Endothelial cell of umbilical vein (primary cell): Measurements from ENCODE around the gene TMEM82. TPM values are rescaled to one million over a fixed set of nuclear protein-coding genes. Genes with fewer than 3 reads are reported as not detected.

Source experiments
- BruUV-seq: library from RNA; stranded (reverse); fragments of 400-500 nt; replicated peaks from 2 replicates; lab custom pipeline; 2021; lab: Mats Ljungman, UMichigan
- CTCF ChIA-PET: fragments of 300-600, 350-600 bp; sonication (Branson Sonifier 250); formaldehyde crosslinking; loops from one replicate; lab custom pipeline; 2021; ENCODE audit warnings: antibody characterized with exemption, inconsistent platforms; lab: Charles Lee
- POLR2A ChIA-PET: fragments of 300-600, 350-600 bp; sonication (Branson Sonifier 250); formaldehyde crosslinking; loops from one replicate; lab custom pipeline; 2021; ENCODE audit warnings: antibody characterized with exemption, inconsistent platforms; lab: Charles Lee
- DNase-seq: peaks from one replicate; pipeline ENCODE4 v3.0.0-alpha.2; 2011; ENCODE audit warnings: low read depth, low spot score
- FAIRE-seq: peaks from 2 replicates; lab custom pipeline; 2011; peaks lifted over from hg19 to GRCh38; lab: Jason Lieb, UNC
- H2AFZ ChIP-seq: 2 replicates; pipeline ENCODE4 v1.6.0; 2012; ENCODE audit warnings: low read depth, low read length, control low read depth, inconsistent platforms
- H3K27ac ChIP-seq: 2 replicates; pipeline ENCODE4 v1.5.1; 2011; ENCODE audit warnings: low read depth, mild to moderate bottlenecking, control low read depth, low read length, moderate library complexity; ENCODE audit not compliant: insufficient read depth
- H3K27me3 ChIP-seq, 2 experiments: 2 replicates each; pipeline versions ENCODE4 v1.6.0 to v1.6.1; 2011; ENCODE audit warnings: low read length in 2 of 2, mixed read lengths in 1 of 2; ENCODE audit not compliant: control insufficient read depth in 2 of 2, insufficient read depth in 2 of 2
- H3K36me3 ChIP-seq, 2 experiments: 2 replicates in 1 of 2; 3 replicates in 1 of 2; pipeline ENCODE4 v1.5.1; 2011; ENCODE audit warnings: low read length in 2 of 2, mild to moderate bottlenecking in 1 of 2, moderate library complexity in 1 of 2; ENCODE audit not compliant: control insufficient read depth in 2 of 2, insufficient read depth in 2 of 2; ENCODE audit errors: extremely low read depth in 1 of 2
- H3K4me1 ChIP-seq: 3 replicates; pipeline ENCODE4 v1.5.1; 2011; ENCODE audit warnings: mild to moderate bottlenecking, low read length; ENCODE audit not compliant: control insufficient read depth, insufficient read depth; ENCODE audit errors: extremely low read depth
- H3K4me2 ChIP-seq: 2 replicates; pipeline ENCODE4 v1.6.1; 2011; ENCODE audit warnings: low read length, control low read depth, mixed read lengths; ENCODE audit not compliant: insufficient read depth
- H3K4me3 ChIP-seq, 3 experiments: fragments of 200-600 bp in 1 of 3; sonication (generic), shearing (Covaris generic) in 1 of 3; replicated peaks in 1 of 3; 2 replicates each; pipeline ENCODE4 v1.5.1; 2011 to 2016; ENCODE audit warnings: control low read depth in 3 of 3, low read length in 3 of 3, mild to moderate bottlenecking in 2 of 3, inconsistent platforms in 1 of 3, low read depth in 1 of 3, moderate library complexity in 1 of 3; ENCODE audit not compliant: insufficient read depth in 1 of 3
- H3K79me2 ChIP-seq: 2 replicates; pipeline ENCODE4 v1.6.0; 2012; ENCODE audit warnings: low read length, inconsistent platforms; ENCODE audit not compliant: control insufficient read depth, insufficient read depth
- H3K9ac ChIP-seq: replicated peaks from 2 replicates; pipeline ENCODE3; 2011; ENCODE audit warnings: low read length, control low read depth; ENCODE audit not compliant: insufficient read depth; ENCODE audit errors: extremely low read depth
- H3K9me1 ChIP-seq: replicated peaks from 3 replicates; pipeline ENCODE4 v1.6.0; 2011; ENCODE audit warnings: mild to moderate bottlenecking, low read length; ENCODE audit not compliant: control insufficient read depth, insufficient read depth; ENCODE audit errors: extremely low read depth
- H3K9me3 ChIP-seq: replicated peaks from 2 replicates; pipeline ENCODE4 v1.5.1; 2012; ENCODE audit warnings: low read length, inconsistent platforms; ENCODE audit not compliant: control insufficient read depth, insufficient read depth
- H4K20me1 ChIP-seq: replicated peaks from 2 replicates; pipeline ENCODE3; 2011; ENCODE audit warnings: mild to moderate bottlenecking, low read length; ENCODE audit not compliant: control insufficient read depth, insufficient read depth; ENCODE audit errors: extremely low read depth
- EZH2 ChIP-seq: IDR thresholded peaks from 2 replicates; pipeline ENCODE4 v1.6.1; 2012; ENCODE audit warnings: borderline replicate concordance, low read depth, mild to moderate bottlenecking, moderate library complexity, low read length, inconsistent platforms; ENCODE audit not compliant: severe bottlenecking
- FOS ChIP-seq: IDR thresholded peaks from 2 replicates; pipeline ENCODE4 v1.6.1; 2011; ENCODE audit warnings: mild to moderate bottlenecking, low read length, moderate library complexity, borderline replicate concordance; ENCODE audit not compliant: insufficient read depth
- GATA2 ChIP-seq: IDR thresholded peaks from 2 replicates; pipeline ENCODE4 v1.7.0; 2011; ENCODE audit warnings: low read depth, mild to moderate bottlenecking, moderate library complexity, mixed read lengths, low read length; ENCODE audit not compliant: insufficient read length, insufficient read depth
- JUN ChIP-seq: IDR thresholded peaks from 2 replicates; pipeline ENCODE4 v1.6.1; 2011; ENCODE audit warnings: borderline replicate concordance, low read depth; ENCODE audit not compliant: insufficient read length, insufficient read depth
- MYC ChIP-seq: IDR thresholded peaks from one replicate; pipeline ENCODE4 v1.6.1; 2011; ENCODE audit warnings: mild to moderate bottlenecking, low read depth, low read length
- POLR2A ChIP-seq: IDR thresholded peaks from 2 replicates; pipeline ENCODE4 v1.6.1; 2012; ENCODE audit warnings: low read depth, mild to moderate bottlenecking, control low read depth, low read length
- POLR2AphosphoS5 ChIP-seq: IDR thresholded peaks from 2 replicates; pipeline ENCODE4 v1.6.1; 2012; ENCODE audit warnings: low read depth, mild to moderate bottlenecking, control low read depth, low read length, moderate library complexity; ENCODE audit not compliant: insufficient read depth
- dilution Hi-C: fragments of 300-500 bp; cut with MboI; formaldehyde crosslinking; loops from one replicate; pipeline ENCODE4 v1.15.0; 2019; ENCODE audit warnings: low sequenced_read_pairs; ENCODE audit not compliant: extremely low pct_ligation_motif_present
- intact Hi-C: fragments of 100-400 bp; cut with micrococcal nuclease; formaldehyde crosslinking; loops from one replicate; pipeline ENCODE4 v1.10.0; 2022
- polyA plus RNA-seq, 4 experiments: library from polyadenylated mRNA; depleted of rRNA in 3 of 4; stranded (reverse) in 3 of 4; unstranded in 1 of 4; fragments of >200 nt; gene quantifications; 2 replicates each; pipeline versions ENCODE4 v1.2.1 to v1.2.3, GENCODE V29; 2011 to 2012; ENCODE audit warnings: missing spikeins in 1 of 4
- total RNA-seq: library from RNA; stranded (reverse); gene quantifications from 2 replicates; pipeline ENCODE4 v1.2.3, GENCODE V29; 2021
- TF ChIP-seq, protein P1 (sequence below): IDR thresholded peaks from 2 replicates; pipeline ENCODE4 v1.6.1; 2011; ENCODE audit not compliant: insufficient read depth, insufficient read length
- TF ChIP-seq, protein P2 (sequence below), 2 donors: IDR thresholded peaks; 1 replicate in 1 of 2; 2 replicates in 1 of 2; pipeline ENCODE4 v1.5.1; 2011; ENCODE audit warnings: low read length in 2 of 2, mild to moderate bottlenecking in 2 of 2, moderate library complexity in 2 of 2, control low read depth in 1 of 2, inconsistent platforms in 1 of 2, low read depth in 1 of 2; ENCODE audit not compliant: insufficient read depth in 1 of 2; ENCODE audit errors: extremely low read depth in 1 of 2

The TMEM82 gene
- total and polyA plus RNA-seq, 2 donors (not counting 3 experiments of a cell fraction or from before 2014, with no cell fraction given) = not detected

DNA sequence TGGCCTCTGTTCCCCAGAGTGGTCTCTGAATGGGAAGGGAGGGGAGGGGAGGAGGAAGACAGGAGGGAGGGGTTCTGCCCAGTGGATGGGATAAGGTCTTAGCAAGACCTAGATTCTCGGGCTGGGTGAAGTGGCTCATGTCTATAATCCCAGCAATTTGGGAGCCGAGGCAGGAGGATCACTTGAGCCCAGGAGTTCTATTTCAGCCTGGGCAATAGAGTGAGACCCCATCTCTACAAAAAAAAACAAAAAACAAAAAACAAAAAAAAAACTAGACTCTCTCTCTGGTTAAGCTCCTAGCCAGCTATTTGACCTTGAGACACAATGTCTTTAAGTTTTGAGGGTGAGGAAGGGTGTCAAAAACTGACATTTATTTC lies 53.8 kb downstream of the TMEM82 start:
- Histone ChIP-seq H3K9ac (peak overlapping the region; percentile 45), H3K27me3 (no peaks in the 10 kb centered on the region), H3K4me1 (peaks cover 55% of the 10 kb centered on the region), H2AFZ (no peak overlapping the region), H4K20me1 (no peaks in the 10 kb centered on the region), H3K79me2 (no peaks in the 10 kb centered on the region), H3K4me3 (no peak overlapping the region), H3K9me3 (no peaks in the 10 kb centered on the region), H3K4me2 (peak overlapping the region; percentile 75), H3K9me1 (no peaks in the 10 kb centered on the region), H3K36me3 (no peaks in the 10 kb centered on the region), H3K27ac (peak overlapping the region; percentile 88)
- dilution Hi-C loops = no loop called here
- intact Hi-C loops = loop anchor here (1.0 to 5.0 kb wide), 4 partner anchors 38 to 351 kb away; no protein-coding TSS in a partner anchor
- no peak for FAIRE-seq
- ChIA-PET CTCF (interaction anchor here (0.8 to 3.6 kb wide), 5 partner anchors 20 to 259 kb away, joined by 3 to 28 read pairs (median 3); no protein-coding TSS in a partner anchor), POLR2A (interaction anchor here (0.7 kb wide), 1 partner anchor 107 kb away, joined by 3 read pairs; no protein-coding TSS in a partner anchor)
- DNase-seq = no peak
- BruUV-seq = no TSS peak
- TF ChIP-seq, protein P1, sequence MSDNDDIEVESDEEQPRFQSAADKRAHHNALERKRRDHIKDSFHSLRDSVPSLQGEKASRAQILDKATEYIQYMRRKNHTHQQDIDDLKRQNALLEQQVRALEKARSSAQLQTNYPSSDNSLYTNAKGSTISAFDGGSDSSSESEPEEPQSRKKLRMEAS = no peak
- TF ChIP-seq JUN (no peak), GATA2 (no peak), MYC (no peak), FOS (no peak), POLR2AphosphoS5 (no peak), EZH2 (no peak), POLR2A (no peak)
- TF ChIP-seq, protein P2, sequence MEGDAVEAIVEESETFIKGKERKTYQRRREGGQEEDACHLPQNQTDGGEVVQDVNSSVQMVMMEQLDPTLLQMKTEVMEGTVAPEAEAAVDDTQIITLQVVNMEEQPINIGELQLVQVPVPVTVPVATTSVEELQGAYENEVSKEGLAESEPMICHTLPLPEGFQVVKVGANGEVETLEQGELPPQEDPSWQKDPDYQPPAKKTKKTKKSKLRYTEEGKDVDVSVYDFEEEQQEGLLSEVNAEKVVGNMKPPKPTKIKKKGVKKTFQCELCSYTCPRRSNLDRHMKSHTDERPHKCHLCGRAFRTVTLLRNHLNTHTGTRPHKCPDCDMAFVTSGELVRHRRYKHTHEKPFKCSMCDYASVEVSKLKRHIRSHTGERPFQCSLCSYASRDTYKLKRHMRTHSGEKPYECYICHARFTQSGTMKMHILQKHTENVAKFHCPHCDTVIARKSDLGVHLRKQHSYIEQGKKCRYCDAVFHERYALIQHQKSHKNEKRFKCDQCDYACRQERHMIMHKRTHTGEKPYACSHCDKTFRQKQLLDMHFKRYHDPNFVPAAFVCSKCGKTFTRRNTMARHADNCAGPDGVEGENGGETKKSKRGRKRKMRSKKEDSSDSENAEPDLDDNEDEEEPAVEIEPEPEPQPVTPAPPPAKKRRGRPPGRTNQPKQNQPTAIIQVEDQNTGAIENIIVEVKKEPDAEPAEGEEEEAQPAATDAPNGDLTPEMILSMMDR (IDR thresholded peaks at IDR 0.05; ENCODE audit: extremely low read depth in 1 of 2, insufficient read depth in 1 of 2, low read depth in 1 of 2, low read length in 2 of 2) = no peak

Other genes with a start within 250 kb of the TMEM82 start
- gene CASP9, start 218.3 kb upstream of the TMEM82 start, total RNA-seq = 9.0 and 10.5 TPM in 2 replicates
- 12.8 and 14.1 TPM in 2 replicates for gene CASP9, start 218.3 kb upstream of the TMEM82 start, polyA plus RNA-seq
- 21.4 and 23.3 TPM in 2 replicates for gene DNAJC16, start 215.7 kb upstream of the TMEM82 start, total RNA-seq
- gene DNAJC16, start 215.7 kb upstream of the TMEM82 start, polyA plus RNA-seq = 7.6 and 8.0 TPM in 2 replicates
- gene AGMAT, start 157.4 kb upstream of the TMEM82 start, total RNA-seq = 1.1 and 1.9 TPM in 2 replicates
- 0.22 and 0.39 TPM in 2 replicates for gene AGMAT, start 157.4 kb upstream of the TMEM82 start, polyA plus RNA-seq
- gene DDI2, start 125.0 kb upstream of the TMEM82 start, total RNA-seq = 35.2 and 35.9 TPM in 2 replicates
- gene DDI2, start 125.0 kb upstream of the TMEM82 start, polyA plus RNA-seq = 4.6 and 5.4 TPM in 2 replicates
- gene PLEKHM2, start 58.2 kb upstream of the TMEM82 start, total RNA-seq = 67.5 and 71.5 TPM in 2 replicates
- gene PLEKHM2, start 58.2 kb upstream of the TMEM82 start, polyA plus RNA-seq = 59.1 and 60.6 TPM in 2 replicates
- gene SLC25A34, start 6.2 kb upstream of the TMEM82 start, total RNA-seq = 0.76 and 1.1 TPM in 2 replicates
- gene SLC25A34, start 6.2 kb upstream of the TMEM82 start, polyA plus RNA-seq = 0.90 and 1.4 TPM in 2 replicates
- gene FBLIM1, start 16.3 kb downstream of the TMEM82 start, total RNA-seq = 363 and 394 TPM in 2 replicates
- 414 and 436 TPM in 2 replicates for gene FBLIM1, start 16.3 kb downstream of the TMEM82 start, polyA plus RNA-seq
- 1.4 and 1.8 TPM in 2 replicates for gene UQCRHL, start 65.2 kb downstream of the TMEM82 start, total RNA-seq
- gene UQCRHL, start 65.2 kb downstream of the TMEM82 start, polyA plus RNA-seq = 0.64 and 0.92 TPM in 2 replicates
- 40.3 and 44.4 TPM in 2 replicates for gene SPEN, start 105.2 kb downstream of the TMEM82 start, total RNA-seq
- 9.3 and 10.2 TPM in 2 replicates for gene SPEN, start 105.2 kb downstream of the TMEM82 start, polyA plus RNA-seq
- 38.5 and 43.9 TPM in 2 replicates for gene ZBTB17, start 233.6 kb downstream of the TMEM82 start, total RNA-seq
- gene ZBTB17, start 233.6 kb downstream of the TMEM82 start, polyA plus RNA-seq = 72.7 and 76.2 TPM in 2 replicates